ENCODE data around the gene RAB10.

The RAB10 gene

GRCh38 chr2:26058390-26058789 is 24.5 kb downstream of the RAB10 start:
- intact Hi-C loops (cut with DNase I; ENCODE audit: low total_unique reads): no loop called here
- H3K36me3 ChIP-seq: peaks cover 0 to 6% (median 0%) of the 10 kb centered on the region in 3 donors
- DNase-seq: no peak
- H3K9me3 ChIP-seq: no peaks in the 10 kb centered on the region
- no peak overlapping the region for H3K4me3 ChIP-seq
- TF ChIP-seq CTCF (IDR thresholded peaks at IDR 0.05): no peak
- H3K27ac ChIP-seq: no peak overlapping the region
- H3K4me1 ChIP-seq: peaks cover 0 to 41% (median 21%) of the 10 kb centered on the region in 4 donors
- no peaks in the 10 kb centered on the region for H3K27me3 ChIP-seq

- peaks cover 0 to 34% (median 20%) of the 10 kb centered on the region in 4 donors for H3K4me1 ChIP-seq
- DNase-seq: no peak
- H3K27me3 ChIP-seq: no peaks in the 10 kb centered on the region
- TF ChIP-seq CTCF (IDR thresholded peaks at IDR 0.05): no peak
- H3K36me3 ChIP-seq: peaks cover 0 to 6% (median 0%) of the 10 kb centered on the region in 3 donors
- no peak overlapping the region for H3K4me3 ChIP-seq
- intact Hi-C loops (cut with DNase I; ENCODE audit: low total_unique reads): no loop called here
- H3K27ac ChIP-seq: no peak overlapping the region
- no peaks in the 10 kb centered on the region for H3K9me3 ChIP-seq
Measured at GRCh38 chr2:26059542-26059941, 25.7 kb downstream of the RAB10 start.

- H3K36me3 ChIP-seq: peaks cover 0 to 6% (median 0%) of the 10 kb centered on the region in 3 donors
- no peak overlapping the region for H3K4me3 ChIP-seq
- intact Hi-C loops (cut with DNase I; ENCODE audit: low total_unique reads): no loop called here
- H3K27me3 ChIP-seq: no peaks in the 10 kb centered on the region
- no peak for DNase-seq
- no peak overlapping the region for H3K27ac ChIP-seq
- no peaks in the 10 kb centered on the region for H3K9me3 ChIP-seq
- H3K4me1 ChIP-seq: peaks cover 0 to 22% (median 13%) of the 10 kb centered on the region in 4 donors
- TF ChIP-seq CTCF (IDR thresholded peaks at IDR 0.05): no peak
Measured at GRCh38 chr2:26061539-26061938, 27.7 kb downstream of the RAB10 start.

GRCh38 chr2:26064846-26065245 is 31.0 kb downstream of the RAB10 start:
- H3K4me3 ChIP-seq: no peak overlapping the region
- H3K4me1 ChIP-seq: peaks cover 0 to 19% (median 2%) of the 10 kb centered on the region in 4 donors
- peaks cover 0 to 11% (median 4%) of the 10 kb centered on the region in 3 donors for H3K36me3 ChIP-seq
- intact Hi-C loops (cut with DNase I; ENCODE audit: low total_unique reads): no loop called here
- H3K9me3 ChIP-seq: no peaks in the 10 kb centered on the region
- no peaks in the 10 kb centered on the region for H3K27me3 ChIP-seq
- no peak for DNase-seq
- TF ChIP-seq CTCF (IDR thresholded peaks at IDR 0.05): no peak
- no peak overlapping the region for H3K27ac ChIP-seq

GRCh38 chr2:26067186-26067974 is 33.5 kb downstream of the RAB10 start:
- Histone ChIP-seq H3K4me3 (no peak overlapping the region), H3K27me3 (no peaks in the 10 kb centered on the region), H3K9me3 (no peaks in the 10 kb centered on the region), H3K4me1 (peaks cover 0 to 24% (median 4%) of the 10 kb centered on the region in 4 donors), H3K27ac (no peak overlapping the region), H3K36me3 (peaks cover 0 to 6% (median 4%) of the 10 kb centered on the region in 3 donors)
- intact Hi-C loops (cut with DNase I; ENCODE audit: low total_unique reads): no loop called here
- no peak for DNase-seq
- no peak for TF ChIP-seq CTCF (IDR thresholded peaks at IDR 0.05)
